GM12878 (cell line): ENCODE data around the gene JMY. TPM values are rescaled to one million over a fixed set of nuclear protein-coding genes. Genes with fewer than 3 reads are reported as not detected.

Experiments used
- ATAC-seq: fragments of 200-7000 bp; cut with Tn5 transposase; 3 replicates; pipeline ENCODE4 v1.9.1; 2020; ENCODE audit warnings: mild to moderate bottlenecking, moderate library complexity
- BruUV-seq: library from RNA; stranded (reverse); fragments of 400-500 nt; replicated peaks from 2 replicates; lab custom pipeline; 2021; lab: Mats Ljungman, UMichigan
- CTCF ChIA-PET: fragments of 300-600 bp; sonication (Branson Sonifier 250); formaldehyde crosslinking; extraction: SDS; loops from one replicate; lab custom pipeline; 2021; ENCODE audit warnings: inconsistent platforms; lab: Yijun Ruan, JAX
- POLR2A ChIA-PET: fragments of 350-600 bp; formaldehyde crosslinking; extraction: SDS; loops from one replicate; lab custom pipeline; 2021; ENCODE audit warnings: inconsistent platforms; lab: Charles Lee
- RAD21 ChIA-PET: fragments of 300-600 bp; sonication (Branson Sonifier 250); formaldehyde crosslinking; loops from one replicate; lab custom pipeline; 2023; ENCODE audit warnings: antibody characterized with exemption; ENCODE audit not compliant: unreplicated experiment; lab: Charles Lee
- SMC1A ChIA-PET: fragments of 300-600 bp; sonication (Branson Sonifier 250); formaldehyde crosslinking; loops from one replicate; lab custom pipeline; 2023; ENCODE audit not compliant: unreplicated experiment, uncharacterized antibody; lab: Charles Lee
- DNase-seq: peaks from one replicate; pipeline ENCODE4 v3.0.0-alpha.2; 2011; ENCODE audit warnings: low read depth, low spot score
- FAIRE-seq: peaks from 3 replicates; lab custom pipeline; 2011; peaks lifted over from hg19 to GRCh38; lab: Jason Lieb, UNC
- H2AFZ ChIP-seq: 2 replicates; pipeline ENCODE4 v1.6.0; 2011; ENCODE audit warnings: low read depth, low read length, control low read depth; ENCODE audit not compliant: control insufficient read depth
- H3K27ac ChIP-seq: 2 replicates; pipeline ENCODE4 v1.5.1; 2011; ENCODE audit warnings: control low read depth; ENCODE audit not compliant: control insufficient read depth, insufficient read depth
- H3K27me3 ChIP-seq, 2 experiments: replicated peaks in 1 of 2; 2 replicates each; pipeline versions ENCODE4 v1.6.0 to v1.6.1; 2011; ENCODE audit warnings: low read length in 1 of 2; ENCODE audit not compliant: control insufficient read depth in 2 of 2, insufficient read depth in 2 of 2
- H3K36me3 ChIP-seq, 2 experiments: 2 replicates each; pipeline ENCODE4 v1.5.1; 2011; ENCODE audit warnings: low read length in 1 of 2; ENCODE audit not compliant: control insufficient read depth in 2 of 2, insufficient read depth in 2 of 2
- H3K4me1 ChIP-seq: 2 replicates; pipeline ENCODE4 v1.6.1; 2011; ENCODE audit warnings: mild to moderate bottlenecking, low read length, moderate library complexity, mixed read lengths; ENCODE audit not compliant: control insufficient read depth, insufficient read depth
- H3K4me2 ChIP-seq: 2 replicates; pipeline ENCODE4 v1.6.0; 2011; ENCODE audit warnings: control low read depth; ENCODE audit not compliant: control insufficient read depth, insufficient read depth
- H3K4me3 ChIP-seq: fragments of 200-600 bp; sonication (generic); 2 replicates; pipeline ENCODE4 v1.5.1; 2016
- H3K79me2 ChIP-seq: 2 replicates; pipeline ENCODE4 v1.6.0; 2011; ENCODE audit warnings: low read length; ENCODE audit not compliant: control insufficient read depth, insufficient read depth
- H3K9ac ChIP-seq: 2 replicates; pipeline ENCODE4 v1.8.0; 2011; ENCODE audit warnings: low read length, control low read depth, mixed read lengths; ENCODE audit not compliant: control insufficient read depth, insufficient read depth
- H3K9me3 ChIP-seq: replicated peaks from 3 replicates; pipeline ENCODE4 v1.5.1; 2011; ENCODE audit warnings: mild to moderate bottlenecking, low read length; ENCODE audit not compliant: control insufficient read depth, insufficient read depth
- H4K20me1 ChIP-seq: 2 replicates; pipeline ENCODE4 v1.6.0; 2011; ENCODE audit not compliant: control insufficient read depth, insufficient read depth
- ASH2L ChIP-seq: fragments of 300-600, 200-600 bp; sonication (generic); IDR thresholded peaks from 2 replicates; pipeline ENCODE4 v1.6.1; 2017; ENCODE audit warnings: low read depth, mild to moderate bottlenecking, borderline replicate concordance
- CBX5 ChIP-seq: sonication (generic); IDR thresholded peaks from 2 replicates; pipeline ENCODE4 v1.6.1; 2016; ENCODE audit warnings: low read depth, moderate library complexity, mild to moderate bottlenecking, inconsistent platforms
- DPF2 ChIP-seq: fragments of 450-650 bp; IDR thresholded peaks from 2 replicates; pipeline ENCODE4 v1.6.1; 2017; ENCODE audit warnings: mild to moderate bottlenecking
- E2F8 ChIP-seq: fragments of 450-650 bp; IDR thresholded peaks from 2 replicates; pipeline ENCODE4 v1.6.1; 2018; ENCODE audit warnings: mild to moderate bottlenecking, low read depth, moderate library complexity; ENCODE audit not compliant: partially characterized antibody
- EP300 ChIP-seq, 2 experiments: fragments of 150-350 bp in 1 of 2; IDR thresholded peaks; 2 replicates each; pipeline ENCODE4 v1.6.1; 2011 to 2012; ENCODE audit warnings: low read depth in 2 of 2, low read length in 2 of 2, borderline replicate concordance in 1 of 2, improper control_type of control experiment in 1 of 2, inconsistent platforms in 1 of 2; ENCODE audit not compliant: control insufficient read depth in 1 of 2
- KDM1A ChIP-seq: fragments of 200-600 bp; sonication (generic); IDR thresholded peaks from 2 replicates; pipeline ENCODE4 v1.6.1; 2016; ENCODE audit warnings: borderline replicate concordance
- MXI1 ChIP-seq: fragments of 150-350 bp; IDR thresholded peaks from 2 replicates; pipeline ENCODE4 v1.6.1; 2011; ENCODE audit warnings: low read depth, mild to moderate bottlenecking, inconsistent platforms, low read length, improper control_type of control experiment
- NFIC ChIP-seq: IDR thresholded peaks from 2 replicates; pipeline ENCODE4 v1.6.1; 2012; ENCODE audit warnings: low read depth, mild to moderate bottlenecking, inconsistent platforms, low read length, moderate library complexity
- NR2F1 ChIP-seq: fragments of 450-650 bp; conservative IDR thresholded peaks from 2 replicates; pipeline ENCODE4 v1.6.1; 2017; ENCODE audit warnings: mild to moderate bottlenecking
- POLR2AphosphoS5 ChIP-seq: IDR thresholded peaks from 2 replicates; pipeline ENCODE4 v1.6.1; 2011; ENCODE audit warnings: mild to moderate bottlenecking, low read length, inconsistent platforms
- RFX5 ChIP-seq: IDR thresholded peaks from 2 replicates; pipeline ENCODE4 v1.6.1; 2011; ENCODE audit warnings: low read depth, low read length, improper control_type of control experiment
- SMC3 ChIP-seq: IDR thresholded peaks from 2 replicates; pipeline ENCODE4 v1.6.1; 2011; ENCODE audit warnings: low read length, improper control_type of control experiment, borderline replicate concordance
- SP1 ChIP-seq: IDR thresholded peaks from one replicate; pipeline ENCODE4 v1.6.1; 2011; ENCODE audit warnings: low read depth, low read length
- SREBF2 ChIP-seq: IDR thresholded peaks from 2 replicates; pipeline ENCODE4 v1.6.1; 2012; ENCODE audit warnings: mild to moderate bottlenecking, low read length
- ZBED1 ChIP-seq: IDR thresholded peaks from 2 replicates; pipeline ENCODE4 v1.6.1; 2016; ENCODE audit warnings: borderline replicate concordance
- ZNF622 ChIP-seq: fragments of 450-650 bp; IDR thresholded peaks from 2 replicates; pipeline ENCODE4 v1.6.1; 2017; ENCODE audit warnings: mild to moderate bottlenecking, inconsistent platforms
- ZSCAN29 ChIP-seq: fragments of 450-650 bp; IDR thresholded peaks from 2 replicates; pipeline ENCODE4 v1.6.1; 2017; ENCODE audit warnings: mild to moderate bottlenecking, moderate library complexity
- WGBS: methylation state at CpG from one replicate; pipeline ENCODE4 v1.1.6; 2016; ENCODE audit warnings: low lambda C conversion rate; ENCODE audit not compliant: insufficient replicate concordance, insufficient coverage; ENCODE audit errors: missing lambda C conversion rate; 5-methylcytosine and 5-hydroxymethylcytosine counted together
- in situ Hi-C: fragments of 300-500 bp; cut with MboI; formaldehyde crosslinking; loops from 9 replicates; pipeline ENCODE4 v1.14.3; 2018; ENCODE audit warnings: mixed read lengths
- intact Hi-C: fragments of 100-400 bp; cut with micrococcal nuclease; formaldehyde crosslinking; loops from one replicate; pipeline ENCODE4 v1.14.2; 2022; ENCODE audit not compliant: unreplicated experiment
- polyA plus RNA-seq, 11 experiments: library from polyadenylated mRNA; depleted of rRNA in 4 of 11; unstranded in 6 of 11; stranded (reverse) in 5 of 11; fragments of >200 nt; fragmentation: Nextera tagmentation in 4 of 11; fragmentation: Illumina TruSeq in 1 of 11; extraction: Ambion mirVana in 4 of 11; extraction: Trizol in 1 of 11; gene quantifications; 1 replicate in 1 of 11; 2 replicates in 10 of 11; pipeline versions ENCODE4 v1.2.1 to v1.2.3, GENCODE V29; 2011 to 2016; ENCODE audit warnings: inconsistent platforms in 2 of 11, missing spikeins in 2 of 11, low read depth in 1 of 11
- total RNA-seq, 4 experiments: library from RNA; depleted of rRNA in 3 of 4; stranded (reverse); fragments of >200 nt in 3 of 4; fragmentation: Illumina TruSeq in 1 of 4; extraction: Trizol in 1 of 4; gene quantifications; 2 replicates each; pipeline versions ENCODE4 v1.2.1 to v1.2.3, GENCODE V29; 2013 to 2021
- TF ChIP-seq, protein P1 (sequence below): IDR thresholded peaks from 2 replicates; pipeline ENCODE4 v1.6.1; 2011; ENCODE audit warnings: borderline replicate concordance, low read depth, mild to moderate bottlenecking, moderate library complexity, low read length; ENCODE audit not compliant: insufficient read depth, poor library complexity, severe bottlenecking
- TF ChIP-seq, protein P2 (sequence below): fragments of 450-650 bp; formaldehyde crosslinking; IDR thresholded peaks from 2 replicates; pipeline ENCODE4 v1.4.0; 2022; ENCODE audit warnings: mild to moderate bottlenecking, moderate library complexity

JMY gene
- total and polyA plus RNA-seq, 10 of the 15 experiments (the other 5 are each of a cell fraction or from before 2014, with no cell fraction given), result 0.63 to 4.8 (median 2.4) TPM

DNA sequence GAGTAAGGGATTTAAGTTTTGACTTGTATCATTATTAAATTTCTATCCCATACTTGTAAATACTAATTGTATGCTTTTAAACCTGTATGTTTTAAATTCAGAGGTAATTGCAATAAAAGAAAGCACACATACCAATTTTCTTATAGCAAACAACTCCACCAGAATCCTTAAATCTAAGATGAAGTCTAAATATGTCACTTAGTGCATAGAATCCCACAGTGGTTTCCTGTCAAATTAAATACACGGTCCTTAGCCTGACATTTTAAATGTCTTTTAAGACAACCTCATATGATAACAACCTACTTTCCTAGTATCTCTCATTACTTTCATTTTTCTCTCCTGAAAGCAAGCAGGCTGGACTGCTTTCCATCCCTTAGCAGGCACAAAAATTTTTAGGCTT is 52.0 kb downstream of the JMY start:
- H3K9me3 ChIP-seq, result no peaks in the 10 kb centered on the region
- SMC1A ChIA-PET, result no interaction called here
- TF ChIP-seq NFIC (no peak), KDM1A (no peak), E2F8 (no peak), ASH2L (no peak), NR2F1 (no peak), RFX5 (no peak), CBX5 (no peak), ZNF622 (no peak), DPF2 (no peak), ZBED1 (no peak), SMC3 (no peak), ZSCAN29 (no peak), SP1 (no peak), MXI1 (no peak), POLR2AphosphoS5 (no peak), EP300 (IDR thresholded peaks at IDR 0.05; ENCODE audit: borderline replicate concordance in 1 of 2, control insufficient read depth in 1 of 2, low read depth in 2 of 2, low read length in 2 of 2) (no peak), SREBF2 (no peak)
- TF ChIP-seq, protein P1, sequence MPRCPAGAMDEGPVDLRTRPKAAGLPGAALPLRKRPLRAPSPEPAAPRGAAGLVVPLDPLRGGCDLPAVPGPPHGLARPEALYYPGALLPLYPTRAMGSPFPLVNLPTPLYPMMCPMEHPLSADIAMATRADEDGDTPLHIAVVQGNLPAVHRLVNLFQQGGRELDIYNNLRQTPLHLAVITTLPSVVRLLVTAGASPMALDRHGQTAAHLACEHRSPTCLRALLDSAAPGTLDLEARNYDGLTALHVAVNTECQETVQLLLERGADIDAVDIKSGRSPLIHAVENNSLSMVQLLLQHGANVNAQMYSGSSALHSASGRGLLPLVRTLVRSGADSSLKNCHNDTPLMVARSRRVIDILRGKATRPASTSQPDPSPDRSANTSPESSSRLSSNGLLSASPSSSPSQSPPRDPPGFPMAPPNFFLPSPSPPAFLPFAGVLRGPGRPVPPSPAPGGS, result no peak
- TF ChIP-seq, protein P2, sequence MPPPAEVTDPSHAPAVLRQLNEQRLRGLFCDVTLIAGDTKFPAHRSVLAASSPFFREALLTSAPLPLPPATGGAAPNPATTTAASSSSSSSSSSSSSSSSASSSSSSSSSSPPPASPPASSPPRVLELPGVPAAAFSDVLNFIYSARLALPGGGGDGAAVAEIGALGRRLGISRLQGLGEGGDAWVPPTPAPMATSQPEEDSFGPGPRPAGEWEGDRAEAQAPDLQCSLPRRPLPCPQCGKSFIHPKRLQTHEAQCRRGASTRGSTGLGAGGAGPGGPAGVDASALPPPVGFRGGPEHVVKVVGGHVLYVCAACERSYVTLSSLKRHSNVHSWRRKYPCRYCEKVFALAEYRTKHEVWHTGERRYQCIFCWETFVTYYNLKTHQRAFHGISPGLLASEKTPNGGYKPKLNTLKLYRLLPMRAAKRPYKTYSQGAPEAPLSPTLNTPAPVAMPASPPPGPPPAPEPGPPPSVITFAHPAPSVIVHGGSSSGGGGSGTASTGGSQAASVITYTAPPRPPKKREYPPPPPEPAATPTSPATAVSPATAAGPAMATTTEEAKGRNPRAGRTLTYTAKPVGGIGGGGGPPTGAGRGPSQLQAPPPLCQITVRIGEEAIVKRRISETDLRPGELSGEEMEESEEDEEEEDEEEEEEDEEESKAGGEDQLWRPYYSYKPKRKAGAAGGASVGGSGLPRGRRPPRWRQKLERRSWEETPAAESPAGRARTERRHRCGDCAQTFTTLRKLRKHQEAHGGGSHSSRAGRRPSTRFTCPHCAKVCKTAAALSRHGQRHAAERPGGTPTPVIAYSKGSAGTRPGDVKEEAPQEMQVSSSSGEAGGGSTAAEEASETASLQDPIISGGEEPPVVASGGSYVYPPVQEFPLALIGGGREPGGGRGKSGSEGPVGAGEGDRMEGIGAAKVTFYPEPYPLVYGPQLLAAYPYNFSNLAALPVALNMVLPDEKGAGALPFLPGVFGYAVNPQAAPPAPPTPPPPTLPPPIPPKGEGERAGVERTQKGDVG, result no peak
- POLR2A ChIA-PET, result no interaction called here
- H3K4me2 ChIP-seq, result no peak overlapping the region
- in situ Hi-C loops, result no loop called here
- WGBS, result 4% methylated on average over 1 of the region's 1 CpG
- CTCF ChIA-PET, result no interaction called here
- RAD21 ChIA-PET, result no interaction called here
- intact Hi-C loops, result no loop called here
- no peak overlapping the region for H3K27ac ChIP-seq
- no peak overlapping the region for H2AFZ ChIP-seq
- no peaks in the 10 kb centered on the region for H3K27me3 ChIP-seq
- no peaks in the 10 kb centered on the region for H3K79me2 ChIP-seq
- H3K4me3 ChIP-seq, result no peak overlapping the region
- H3K36me3 ChIP-seq, result no peaks in the 10 kb centered on the region
- FAIRE-seq (no peak), ATAC-seq (no peak), DNase-seq (no peak)
- H3K9ac ChIP-seq, result no peak overlapping the region
- H4K20me1 ChIP-seq, result no peaks in the 10 kb centered on the region
- BruUV-seq, result no TSS peak
- no peaks in the 10 kb centered on the region for H3K4me1 ChIP-seq
